ENCODE data around the gene VPS51. TPM values are rescaled to one million over a fixed set of nuclear protein-coding genes. Genes with fewer than 3 reads are reported as not detected.

The VPS51 gene
- total and polyA plus RNA-seq, 2 experiments from 2014 or later = 45.3 to 450 TPM

GRCh38 chr11:65131417-65131776, 35.4 kb downstream of the VPS51 start:
- Mint-ChIP-seq H3K9me3 (no peaks in the 10 kb centered on the region; the same call in 2 of the 3 replicates), H3K4me3 (no peak overlapping the region; the same call in 2 of the 3 replicates), H3K27ac (no peak overlapping the region), H3K36me3 (ENCODE audit: low read depth) (peaks cover 33% of the 10 kb centered on the region), H3K4me1 (peaks cover 19% of the 10 kb centered on the region), H3K27me3 (ENCODE audit: insufficient read depth, low read depth, poor library complexity) (peaks cover 17% of the 10 kb centered on the region)
- peaks cover 6% of the 10 kb centered on the region for H3K36me3 ChIP-seq (ENCODE audit: insufficient read depth)
- H3K79me2 ChIP-seq (replicated peaks; ENCODE audit: insufficient read depth) = peaks cover 19% of the 10 kb centered on the region
- no peak for ATAC-seq
- H3K4me2 ChIP-seq = no peak overlapping the region
- DNase-seq (ENCODE audit: low spot score) = no peak
- H3K27ac ChIP-seq (ENCODE audit: low read depth) = no peak overlapping the region
- no peak overlapping the region for H2AFZ ChIP-seq
- peaks cover 15% of the 10 kb centered on the region; the same call in 1 of the 2 replicates for H3F3A ChIP-seq (replicated peaks; ENCODE audit: low read depth)
- no peaks in the 10 kb centered on the region for H3K27me3 ChIP-seq (ENCODE audit: insufficient read depth)
- no peaks in the 10 kb centered on the region for H3K9me2 ChIP-seq (ENCODE audit: insufficient read depth)
- no peaks in the 10 kb centered on the region for H4K20me1 ChIP-seq (replicated peaks; ENCODE audit: insufficient read depth)
- H3K4me1 ChIP-seq (ENCODE audit: insufficient read depth) = peaks cover 19% of the 10 kb centered on the region; the same call in 1 of the 2 replicates
- no peak overlapping the region for H3K4me3 ChIP-seq
- no peak for TF ChIP-seq EZH2 (IDR thresholded peaks at IDR 0.05; ENCODE audit: low read depth, unreplicated experiment)
- TF ChIP-seq STAT1 (IDR thresholded peaks at IDR 0.05; ENCODE audit: unreplicated experiment) = no peak
- TF ChIP-seq ZNF114 (CRISPR knock-in tag; IDR thresholded peaks at IDR 0.05) = no peak
- TF ChIP-seq JUNB (IDR thresholded peaks at IDR 0.05; ENCODE audit: unreplicated experiment) = no peak
- no peak for TF ChIP-seq ZNF462 (CRISPR knock-in tag; IDR thresholded peaks at IDR 0.05)
- TF ChIP-seq, protein P1, sequence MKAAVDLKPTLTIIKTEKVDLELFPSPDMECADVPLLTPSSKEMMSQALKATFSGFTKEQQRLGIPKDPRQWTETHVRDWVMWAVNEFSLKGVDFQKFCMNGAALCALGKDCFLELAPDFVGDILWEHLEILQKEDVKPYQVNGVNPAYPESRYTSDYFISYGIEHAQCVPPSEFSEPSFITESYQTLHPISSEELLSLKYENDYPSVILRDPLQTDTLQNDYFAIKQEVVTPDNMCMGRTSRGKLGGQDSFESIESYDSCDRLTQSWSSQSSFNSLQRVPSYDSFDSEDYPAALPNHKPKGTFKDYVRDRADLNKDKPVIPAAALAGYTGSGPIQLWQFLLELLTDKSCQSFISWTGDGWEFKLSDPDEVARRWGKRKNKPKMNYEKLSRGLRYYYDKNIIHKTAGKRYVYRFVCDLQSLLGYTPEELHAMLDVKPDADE (IDR thresholded peaks at IDR 0.05) = no peak
- no peak for TF ChIP-seq POLR2AphosphoS5 (IDR thresholded peaks at IDR 0.05; ENCODE audit: low read depth)
- no peak for TF ChIP-seq CREB1 (CRISPR knock-in tag; IDR thresholded peaks at IDR 0.05; ENCODE audit: low read depth)
